Right ventricle myocardium superior (tissue), 1 donor: ENCODE measurements around the gene MSGN1. TPM values are rescaled to one million over a fixed set of nuclear protein-coding genes. Genes with fewer than 3 reads are reported as not detected.
A peak's percentile ranks its signal among the peaks of the same experiment; 100 is the strongest.

Experiments
- ATAC-seq: fragments of 200-7000 bp; cut with Tn5 transposase; one replicate; pipeline ENCODE4 v1.9.1; 2020; ENCODE audit warnings: mild to moderate bottlenecking; ENCODE audit not compliant: poor library complexity
- DNase-seq: peaks from one replicate; pipeline ENCODE4 v3.0.0-alpha.2; 2020
- intact Hi-C: fragments of 100-400 bp; cut with DNase I; formaldehyde crosslinking; loops from one replicate; pipeline ENCODE4 v1.11.2; 2022
- long read RNA-seq: library from polyadenylated mRNA; unstranded; transcript quantifications from one replicate; pipeline ENCODE4 v2.0.0, GENCODE V29; 2021
- total RNA-seq: library from RNA; stranded (reverse); fragmentation: NEBNext Ultra II Directional; extraction: Animal tissue kit (Norgen Biotek cat#: 25700); gene quantifications from one replicate; pipeline ENCODE4 v1.2.1, GENCODE V29; 2021
- donor health status: DM: no; HTN: yes; CAD: no; lungs with severe emphysema.

MSGN1 gene
- total RNA-seq, result not detected
- long read RNA-seq, result 0 reads

- DNase-seq (no peak), ATAC-seq (no peak)
- intact Hi-C loops, result no loop called here
Measured at GRCh38 chr2:17816396-17817245, at the start of gene MSGN1. Gene MSGN1, plus strand, starts transcription at chr2:17816460. Its CDS starts 59 bp downstream, at chr2:17816519.

DNA sequence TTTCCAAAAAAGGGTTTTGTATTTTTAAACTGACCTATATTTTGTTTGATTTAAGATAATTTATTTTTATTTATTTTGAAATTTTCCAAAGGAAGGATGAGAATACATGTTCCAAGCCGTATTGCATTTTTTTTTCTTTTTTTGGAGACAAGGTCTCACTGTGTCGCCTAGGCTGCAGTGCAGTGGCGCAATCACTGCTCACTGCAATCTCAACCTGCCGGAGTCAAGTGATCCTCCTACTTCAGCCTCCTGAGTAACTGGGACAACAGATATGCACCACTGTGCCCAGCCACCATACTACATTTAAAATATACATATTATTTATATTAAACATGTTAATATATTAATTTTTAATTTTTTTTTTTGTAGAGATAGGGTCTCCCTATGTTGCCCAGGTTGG is 47.4 kb upstream of the MSGN1 start:
- intact Hi-C loops, result no loop called here
- no peak for ATAC-seq
- no peak for DNase-seq

- peak; percentile 78 for ATAC-seq
- intact Hi-C loops, result no loop called here
- DNase-seq, result no peak
Measured at GRCh38 chr2:17771956-17772355, 44.3 kb upstream of the MSGN1 start.

- intact Hi-C loops, result no loop called here
- DNase-seq (no peak), ATAC-seq (peak; percentile 44)
Measured at GRCh38 chr2:17772532-17772931, 43.7 kb upstream of the MSGN1 start.

DNA sequence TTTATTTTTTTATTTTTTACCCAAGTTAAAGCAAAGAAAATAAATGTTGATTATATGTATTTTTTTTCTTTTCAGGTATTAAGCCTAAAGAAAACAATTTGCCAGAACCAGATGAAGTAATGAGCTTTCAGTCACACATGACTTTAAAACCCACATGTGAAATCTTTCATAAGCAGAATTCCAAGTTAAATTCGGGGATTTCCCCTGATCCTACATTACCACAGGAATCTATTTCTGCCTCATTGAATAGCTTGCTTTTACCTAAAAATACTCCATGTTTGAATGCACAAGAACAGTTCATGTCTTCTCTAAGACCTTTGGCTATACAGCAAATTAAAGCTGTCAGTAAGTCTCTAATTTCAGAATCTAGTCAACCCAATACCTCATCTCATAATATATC is 35.7 kb upstream of the MSGN1 start:
- ATAC-seq (no peak), DNase-seq (no peak)
- intact Hi-C loops, result no loop called here

- DNase-seq (no peak), ATAC-seq (no peak)
- intact Hi-C loops, result no loop called here
Measured at GRCh38 chr2:17781482-17781881, 34.8 kb upstream of the MSGN1 start.

GRCh38 chr2:17786727-17787126 is 29.5 kb upstream of the MSGN1 start:
- DNase-seq, result no peak
- intact Hi-C loops, result no loop called here
- no peak for ATAC-seq

GRCh38 chr2:17788773-17789172 is 27.5 kb upstream of the MSGN1 start:
- ATAC-seq (no peak), DNase-seq (no peak)
- intact Hi-C loops, result no loop called here

GRCh38 chr2:17790536-17790935 is 25.7 kb upstream of the MSGN1 start:
- ATAC-seq (no peak), DNase-seq (no peak)
- intact Hi-C loops, result no loop called here

GRCh38 chr2:17791121-17791816 is 25.0 kb upstream of the MSGN1 start:
- DNase-seq, result no peak
- no peak for ATAC-seq
- intact Hi-C loops, result no loop called here

GRCh38 chr2:17791817-17792130 is 24.5 kb upstream of the MSGN1 start:
- no peak for ATAC-seq
- intact Hi-C loops, result no loop called here
- no peak for DNase-seq

DNA sequence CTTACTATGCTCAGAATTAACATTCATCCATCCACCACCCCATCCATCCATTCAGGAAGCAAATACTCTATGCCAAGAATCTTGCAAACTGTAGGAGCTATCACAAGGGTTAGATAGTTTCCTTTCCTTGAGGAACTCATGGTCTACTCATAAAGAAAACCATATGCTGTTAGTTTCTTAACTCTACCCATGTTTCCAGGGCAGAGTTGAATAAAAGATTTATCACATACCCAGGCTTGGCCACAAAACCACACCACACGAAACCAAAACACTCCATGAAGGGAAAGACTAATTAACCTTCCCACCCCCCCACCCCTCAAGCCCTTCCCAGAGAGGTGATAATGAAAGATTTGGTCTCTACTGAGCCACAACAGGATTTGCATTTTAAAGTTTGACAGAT is 23.7 kb upstream of the MSGN1 start:
- intact Hi-C loops, result no loop called here
- no peak for DNase-seq
- no peak for ATAC-seq

GRCh38 chr2:17793296-17793695 is 23.0 kb upstream of the MSGN1 start:
- intact Hi-C loops, result no loop called here
- no peak for DNase-seq
- ATAC-seq, result no peak

GRCh38 chr2:17793803-17794354 is 22.4 kb upstream of the MSGN1 start:
- intact Hi-C loops, result no loop called here
- no peak for DNase-seq
- no peak for ATAC-seq

- intact Hi-C loops, result no loop called here
- DNase-seq (no peak), ATAC-seq (no peak)
Measured at GRCh38 chr2:17795309-17795708, 21.0 kb upstream of the MSGN1 start.

DNA sequence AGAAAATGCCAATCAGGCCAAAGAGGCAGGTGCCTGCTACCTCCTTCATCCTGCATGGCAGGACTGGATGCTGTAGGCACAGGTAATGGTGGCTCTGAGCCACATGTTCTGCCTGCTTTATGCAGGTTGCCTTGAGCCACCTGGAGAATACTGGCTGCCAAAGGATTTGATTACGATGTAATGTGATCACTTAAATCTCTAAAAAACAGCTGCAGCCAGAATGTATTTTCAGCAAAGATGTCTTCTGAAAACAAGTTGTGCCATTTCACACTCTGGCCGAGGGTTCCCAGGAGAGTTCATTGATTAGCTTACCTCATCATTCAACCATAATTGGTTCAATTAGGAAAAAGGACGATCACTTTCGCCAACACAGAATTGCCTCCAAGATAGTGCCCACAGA is 17.9 kb upstream of the MSGN1 start:
- intact Hi-C loops, result no loop called here
- ATAC-seq, result no peak
- DNase-seq, result no peak

DNA sequence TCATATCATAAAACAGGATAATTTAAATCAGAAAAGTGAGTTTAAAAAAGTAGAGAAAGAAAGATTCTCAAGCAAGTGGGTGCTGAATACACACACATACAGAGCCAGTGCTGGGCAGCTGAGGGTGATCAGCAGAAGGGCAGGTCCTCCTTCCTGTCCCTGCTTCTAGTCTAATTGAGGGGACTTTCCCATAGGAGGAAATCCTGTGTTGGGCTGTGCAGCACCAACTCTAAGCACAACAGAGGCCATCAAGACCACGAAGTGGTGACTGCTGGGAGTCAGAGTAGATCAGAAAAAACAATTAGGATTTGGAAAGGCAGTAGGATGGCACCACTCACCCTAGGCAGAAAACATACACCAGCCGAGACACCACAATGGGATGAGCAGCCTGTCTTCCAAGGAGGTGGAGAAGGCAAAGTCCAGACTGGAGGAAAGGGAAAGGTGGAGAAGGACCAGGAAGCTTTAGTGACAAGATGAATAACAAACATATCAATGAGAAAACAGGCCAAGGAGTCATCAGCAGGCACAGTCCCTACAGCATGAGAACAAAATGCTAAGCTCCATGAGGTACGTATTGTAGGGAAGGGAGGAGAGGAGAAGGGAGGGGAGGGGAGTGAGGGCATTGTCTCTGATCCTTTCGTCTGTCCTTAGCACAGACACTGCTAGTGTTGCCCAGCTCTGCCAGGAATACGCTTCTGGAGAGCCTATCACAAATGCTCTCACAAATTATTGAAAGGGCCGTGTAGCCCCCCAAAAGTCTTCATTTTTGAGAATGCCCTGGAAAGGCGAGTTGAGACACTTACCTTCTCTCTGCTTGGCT is 16.7 kb upstream of the MSGN1 start:
- DNase-seq (no peak), ATAC-seq (peak; percentile 76)
- intact Hi-C loops, result no loop called here

DNA sequence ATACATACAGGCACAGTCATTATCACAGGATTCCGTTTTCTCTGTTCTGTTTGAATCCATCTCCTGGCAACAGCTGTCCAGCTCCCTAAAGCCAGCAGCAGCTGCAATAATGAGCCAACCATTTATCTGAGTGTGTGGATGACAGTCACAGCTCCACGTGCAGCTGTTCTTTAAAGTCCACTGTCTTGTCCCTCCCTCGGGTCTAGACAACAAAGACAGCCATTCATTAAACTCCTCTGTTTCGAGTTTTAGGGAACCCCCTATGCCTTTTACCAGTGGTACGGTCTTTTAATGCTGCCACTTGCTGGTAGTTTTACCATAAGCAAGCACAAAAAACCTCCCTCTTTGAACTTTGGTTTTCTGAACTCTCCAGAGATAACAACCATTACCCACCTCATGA is 16.0 kb upstream of the MSGN1 start:
- DNase-seq (no peak), ATAC-seq (peak; percentile 93)
- intact Hi-C loops, result no loop called here

GRCh38 chr2:17800693-17801458 is 15.4 kb upstream of the MSGN1 start:
- intact Hi-C loops, result no loop called here
- ATAC-seq (no peak), DNase-seq (no peak)
